IMR-90 (cell line): ENCODE data around the gene RHOBTB3. TPM values are rescaled to one million over a fixed set of nuclear protein-coding genes. Genes with fewer than 3 reads are reported as not detected.

ENCODE experiments used
- ATAC-seq: fragments of 200-7000 bp; cut with Tn5 transposase; 2 replicates; pipeline ENCODE4 v1.9.1; 2020; ENCODE audit warnings: low read depth, mild to moderate bottlenecking, moderate library complexity
- BruUV-seq: library from RNA; stranded (reverse); fragments of 400-500 nt; replicated peaks from 2 replicates; lab custom pipeline; 2021; lab: Mats Ljungman, UMichigan
- CTCF ChIA-PET: fragments of 300-600 bp; formaldehyde crosslinking; extraction: SDS; loops from one replicate; lab custom pipeline; 2021; ENCODE audit warnings: antibody characterized with exemption; lab: Yijun Ruan, JAX
- POLR2A ChIA-PET: fragments of 300-600 bp; sonication (Branson Sonifier 250); formaldehyde crosslinking; loops from one replicate; lab custom pipeline; 2022; ENCODE audit warnings: antibody characterized with exemption; ENCODE audit not compliant: unreplicated experiment; lab: Charles Lee
- DNase-seq: peaks from one replicate; pipeline ENCODE4 v3.0.0; 2013
- H2AFZ ChIP-seq: replicated peaks from 2 replicates; pipeline ENCODE3; 2013; ENCODE audit warnings: low read length, mild to moderate bottlenecking; ENCODE audit not compliant: poor library complexity
- H2AK5ac ChIP-seq: 2 replicates; pipeline ENCODE4 v1.6.1; 2013; ENCODE audit warnings: low read depth, low read length, inconsistent platforms
- H2AK9ac ChIP-seq: replicated peaks from 2 replicates; pipeline ENCODE3; 2013; ENCODE audit warnings: mild to moderate bottlenecking, low read depth, low read length, moderate library complexity; ENCODE audit not compliant: poor library complexity
- H2BK120ac ChIP-seq: 2 replicates; pipeline ENCODE4 v1.6.1; 2013; ENCODE audit warnings: low read depth, low read length, inconsistent platforms
- H2BK15ac ChIP-seq: 3 replicates; pipeline ENCODE4 v1.6.1; 2013; ENCODE audit warnings: low read depth, low read length, inconsistent platforms
- H2BK20ac ChIP-seq: 2 replicates; pipeline ENCODE4 v1.6.1; 2013; ENCODE audit warnings: low read depth, mild to moderate bottlenecking, inconsistent platforms, low read length, moderate library complexity
- H2BK5ac ChIP-seq: 2 replicates; pipeline ENCODE4 v1.6.1; 2013; ENCODE audit warnings: mild to moderate bottlenecking, low read depth, low read length, inconsistent platforms; ENCODE audit not compliant: poor library complexity, severe bottlenecking
- H3K14ac ChIP-seq: replicated peaks from 2 replicates; pipeline ENCODE4 v1.6.1; 2013; ENCODE audit warnings: low read depth, low read length, inconsistent platforms
- H3K18ac ChIP-seq: 2 replicates; pipeline ENCODE4 v1.6.1; 2013; ENCODE audit warnings: low read depth, low read length, control low read depth
- H3K23ac ChIP-seq: 2 replicates; pipeline ENCODE4 v1.6.1; 2013; ENCODE audit warnings: low read depth, low read length, inconsistent platforms
- H3K27ac ChIP-seq: 2 replicates; pipeline ENCODE4 v1.5.1; 2013; ENCODE audit warnings: mild to moderate bottlenecking, control low read depth, low read length; ENCODE audit not compliant: insufficient read depth
- H3K27me3 ChIP-seq: 2 replicates; pipeline ENCODE4 v1.6.1; 2013; ENCODE audit warnings: low read length; ENCODE audit not compliant: control insufficient read depth, insufficient read depth
- H3K36me3 ChIP-seq: 2 replicates; pipeline ENCODE4 v1.6.1; 2013; ENCODE audit warnings: low read length, mixed read lengths; ENCODE audit not compliant: control insufficient read depth, insufficient read depth
- H3K4ac ChIP-seq: 2 replicates; pipeline ENCODE4 v1.6.1; 2013; ENCODE audit warnings: low read depth, low read length, inconsistent platforms
- H3K4me1 ChIP-seq: 2 replicates; pipeline ENCODE4 v1.6.1; 2013; ENCODE audit warnings: low read length, mixed read lengths; ENCODE audit not compliant: control insufficient read depth, insufficient read depth
- H3K4me2 ChIP-seq: 2 replicates; pipeline ENCODE4 v1.6.1; 2013; ENCODE audit warnings: low read depth, mild to moderate bottlenecking, control low read depth, low read length, moderate library complexity
- H3K4me3 ChIP-seq: 2 replicates; pipeline ENCODE4 v1.5.1; 2013; ENCODE audit warnings: low read depth, mild to moderate bottlenecking, control low read depth, low read length, moderate library complexity; ENCODE audit not compliant: insufficient read depth
- H3K56ac ChIP-seq: 2 replicates; pipeline ENCODE4 v1.6.1; 2013; ENCODE audit warnings: low read length, inconsistent platforms; ENCODE audit not compliant: insufficient read depth; ENCODE audit errors: extremely low read depth
- H3K79me1 ChIP-seq, 2 experiments: 2 replicates each; pipeline ENCODE4 v1.6.1; 2013; ENCODE audit warnings: low read length in 2 of 2, inconsistent platforms in 1 of 2, low read depth in 1 of 2
- H3K9ac ChIP-seq: 2 replicates; pipeline ENCODE4 v1.6.1; 2013; ENCODE audit warnings: low read depth, low read length, control low read depth
- H3K9me1 ChIP-seq: 2 replicates; pipeline ENCODE4 v1.6.1; 2013; ENCODE audit warnings: low read length, inconsistent platforms; ENCODE audit not compliant: insufficient read depth
- H3K9me3 ChIP-seq: 2 replicates; pipeline ENCODE4 v1.6.1; 2013; ENCODE audit warnings: low read length; ENCODE audit not compliant: control insufficient read depth, insufficient read depth
- H4K20me1 ChIP-seq: 2 replicates; pipeline ENCODE4 v1.6.1; 2013; ENCODE audit warnings: low read length, inconsistent platforms; ENCODE audit not compliant: insufficient read depth
- H4K5ac ChIP-seq: 2 replicates; pipeline ENCODE4 v1.6.1; 2013; ENCODE audit warnings: mild to moderate bottlenecking, low read depth, low read length, control low read depth
- H4K8ac ChIP-seq, 2 experiments: 2 replicates each; pipeline ENCODE4 v1.6.1; 2013; ENCODE audit warnings: low read depth in 2 of 2, low read length in 2 of 2, control low read depth in 1 of 2, inconsistent platforms in 1 of 2
- H4K91ac ChIP-seq: 2 replicates; pipeline ENCODE4 v1.6.1; 2013; ENCODE audit warnings: low read depth, low read length, inconsistent platforms; ENCODE audit not compliant: insufficient read depth
- BHLHE40 ChIP-seq: fragments of 150-350 bp; IDR thresholded peaks from 2 replicates; pipeline ENCODE4 v1.6.1; 2016; ENCODE audit warnings: mild to moderate bottlenecking, low read depth, low read length
- CTCF ChIP-seq: conservative IDR thresholded peaks from 2 replicates; pipeline ENCODE4 v1.5.1; 2012; ENCODE audit warnings: mild to moderate bottlenecking, low read depth, low read length, improper control_type of control experiment
- MAZ ChIP-seq: IDR thresholded peaks from 2 replicates; pipeline ENCODE4 v1.6.1; 2012; ENCODE audit warnings: low read depth, mild to moderate bottlenecking, low read length, improper control_type of control experiment, moderate library complexity, borderline replicate concordance
- WGBS, 2 experiments: methylation state at CpG; one replicate each; pipeline versions ENCODE4 v1.1.5 to v1.1.7; 2013; ENCODE audit warnings: missing lambda C conversion rate in 2 of 2; ENCODE audit not compliant: insufficient read length in 1 of 2; ENCODE audit errors: extremely low coverage in 2 of 2; 5-methylcytosine and 5-hydroxymethylcytosine counted together
- dilution Hi-C: fragments of 300-500 bp; cut with HindIII; formaldehyde crosslinking; loops from one replicate; pipeline ENCODE4 v1.14.3; 2018; ENCODE audit warnings: low sequenced_read_pairs; ENCODE audit not compliant: unreplicated experiment
- in situ Hi-C: fragments of 300-500 bp; cut with MboI; formaldehyde crosslinking; loops from 3 replicates; pipeline ENCODE4 v1.14.3; 2019; ENCODE audit warnings: low sequenced_read_pairs, inconsistent platforms, mixed read lengths
- intact Hi-C: fragments of 100-400 bp; cut with micrococcal nuclease; formaldehyde crosslinking; loops from 2 replicates; pipeline ENCODE4 v1.10.0; 2022
- polyA plus RNA-seq, 3 experiments: library from polyadenylated mRNA; depleted of rRNA; stranded (reverse); fragments of >200 nt; gene quantifications; 2 replicates each; pipeline ENCODE4 v1.2.3, GENCODE V29; 2012; ENCODE audit warnings: low replicate concordance in 1 of 3
- total RNA-seq: library from RNA; depleted of rRNA; stranded (reverse); fragments of >200 nt; gene quantifications from 2 replicates; pipeline ENCODE4 v1.2.3, GENCODE V29; 2012

The RHOBTB3 gene
- total and polyA plus RNA-seq, 2 of the 4 experiments (the other 2 are of a cell fraction), result 117 to 447 TPM

GRCh38 chr5:95697781-95698681, 33.1 kb upstream of the RHOBTB3 start:
- DNase-seq, result no peak
- ChIA-PET CTCF (interaction anchor here (1.1 kb wide), 1 partner anchor 33 kb away, joined by 3 read pairs; no protein-coding TSS in a partner anchor), POLR2A (interaction anchor here (0.5 kb wide), 1 partner anchor 16 kb away, joined by 3 read pairs; no protein-coding TSS in a partner anchor)
- in situ Hi-C loops, result no loop called here
- Histone ChIP-seq H3K27me3 (no peaks in the 10 kb centered on the region), H2BK5ac (no peak overlapping the region), H3K56ac (no peak overlapping the region), H2BK120ac (no peak overlapping the region), H3K9me1 (no peaks in the 10 kb centered on the region), H2AK9ac (no peak overlapping the region), H3K4me1 (no peaks in the 10 kb centered on the region), H3K14ac (no peak overlapping the region), H3K27ac (no peak overlapping the region), H3K4me3 (no peak overlapping the region), H2AK5ac (no peak overlapping the region), H3K18ac (no peak overlapping the region), H4K5ac (no peak overlapping the region), H4K91ac (no peak overlapping the region), H2AFZ (peak overlapping the region; percentile 13), H2BK20ac (no peak overlapping the region), H2BK15ac (no peak overlapping the region), H4K8ac (no peak overlapping the region), H3K9me3 (no peaks in the 10 kb centered on the region), H3K4ac (no peak overlapping the region), H3K4me2 (no peak overlapping the region), H3K36me3 (no peaks in the 10 kb centered on the region), H4K20me1 (no peaks in the 10 kb centered on the region), H3K79me1 (no peaks in the 10 kb centered on the region), H3K9ac (no peak overlapping the region), H3K23ac (no peak overlapping the region)
- no TSS peak for BruUV-seq
- no peak for TF ChIP-seq MAZ
- no peak for TF ChIP-seq BHLHE40
- TF ChIP-seq CTCF, result no peak
- 70% methylated on average over 2 of the region's 7 CpGs; no CpG with 5 or more reads in 1 of the 2 experiments for WGBS, 2 experiments
- dilution Hi-C loops, result no loop called here
- intact Hi-C loops, result no loop called here
- ATAC-seq, result no peak; the same call in 1 of the 2 replicates
